Erythroblast (primary cell): ENCODE data around the gene GDF11.

ENCODE experiments used
- GATA1 ChIP-seq: IDR thresholded peaks from 2 replicates; pipeline ENCODE4 v1.6.1; 2011; ENCODE audit warnings: low read depth, mild to moderate bottlenecking, control low read depth, low read length, moderate library complexity
- POLR2A ChIP-seq: IDR thresholded peaks from 2 replicates; pipeline ENCODE4 v1.6.1; 2011; ENCODE audit warnings: mild to moderate bottlenecking, low read length

- TF ChIP-seq POLR2A (no peak), GATA1 (no peak)
Observed at GRCh38 chr12:55702861-55703260, 40.1 kb upstream of the GDF11 start.
